Motor neuron (in vitro differentiated cells): ENCODE results near the gene ERVMER34-1. TPM values are rescaled to one million over a fixed set of nuclear protein-coding genes. Genes with fewer than 3 reads are reported as not detected.

Experiments used
- ATAC-seq, 8 experiments: fragments of 200-7000 bp; cut with Tn5 transposase; replicated peaks in 6 of 8; 2 replicates each; pipeline ENCODE4 v1.8.0; 2021; ENCODE audit warnings: mild to moderate bottlenecking in 8 of 8, moderate library complexity in 8 of 8
- H3K27ac ChIP-seq, 2 donors: fragments of 250-450 bp; sonication (Bioruptor Pico); 2 replicates each; pipeline ENCODE4 v1.9.0; 2021; ENCODE audit warnings: antibody characterized with exemption in 2 of 2, mild to moderate bottlenecking in 2 of 2, moderate library complexity in 1 of 2
- H3K4me1 ChIP-seq, 2 donors: fragments of 250-450 bp; sonication (Bioruptor Pico); replicated peaks in 1 of 2; 2 replicates each; pipeline ENCODE4 v1.6.1; 2021; ENCODE audit warnings: antibody characterized with exemption in 2 of 2, mild to moderate bottlenecking in 2 of 2, moderate library complexity in 1 of 2
- H3K4me3 ChIP-seq, 5 donors: fragments of 250-450 bp; sonication (Bioruptor Pico); 2 replicates each; pipeline ENCODE4 v1.9.0; 2021; ENCODE audit warnings: antibody characterized with exemption in 5 of 5, mild to moderate bottlenecking in 5 of 5, moderate library complexity in 4 of 5
- WGBS, 10 experiments: fragments of 450-650 bp; shearing (Covaris generic); methylation state at CpG; one replicate each; pipeline ENCODE4 v1.0.0; 2022; 5-methylcytosine and 5-hydroxymethylcytosine counted together
- in situ Hi-C, 9 experiments: fragments of 400-800 bp; cut with MboI; loops; one replicate each; pipeline ENCODE4 v1.15.0; 2021; ENCODE audit warnings: low sequenced_read_pairs in 9 of 9, low pct_unique_long_range_greater_than_20kb in 2 of 9; ENCODE audit not compliant: unreplicated experiment in 9 of 9
- total RNA-seq, 8 experiments: library from RNA; unstranded; fragments of 300-600 nt; gene quantifications; 2 replicates each; pipeline versions ENCODE4 v1.2.3 to v1.2.4, GENCODE V29; 2022

Gene ERVMER34-1, protein sequence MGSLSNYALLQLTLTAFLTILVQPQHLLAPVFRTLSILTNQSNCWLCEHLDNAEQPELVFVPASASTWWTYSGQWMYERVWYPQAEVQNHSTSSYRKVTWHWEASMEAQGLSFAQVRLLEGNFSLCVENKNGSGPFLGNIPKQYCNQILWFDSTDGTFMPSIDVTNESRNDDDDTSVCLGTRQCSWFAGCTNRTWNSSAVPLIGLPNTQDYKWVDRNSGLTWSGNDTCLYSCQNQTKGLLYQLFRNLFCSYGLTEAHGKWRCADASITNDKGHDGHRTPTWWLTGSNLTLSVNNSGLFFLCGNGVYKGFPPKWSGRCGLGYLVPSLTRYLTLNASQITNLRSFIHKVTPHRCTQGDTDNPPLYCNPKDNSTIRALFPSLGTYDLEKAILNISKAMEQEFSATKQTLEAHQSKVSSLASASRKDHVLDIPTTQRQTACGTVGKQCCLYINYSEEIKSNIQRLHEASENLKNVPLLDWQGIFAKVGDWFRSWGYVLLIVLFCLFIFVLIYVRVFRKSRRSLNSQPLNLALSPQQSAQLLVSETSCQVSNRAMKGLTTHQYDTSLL
- under 1 TPM in 7 of 8 experiments, not detected in 1; 0.05 to 0.66 (median 0.28) TPM for total RNA-seq

DNA sequence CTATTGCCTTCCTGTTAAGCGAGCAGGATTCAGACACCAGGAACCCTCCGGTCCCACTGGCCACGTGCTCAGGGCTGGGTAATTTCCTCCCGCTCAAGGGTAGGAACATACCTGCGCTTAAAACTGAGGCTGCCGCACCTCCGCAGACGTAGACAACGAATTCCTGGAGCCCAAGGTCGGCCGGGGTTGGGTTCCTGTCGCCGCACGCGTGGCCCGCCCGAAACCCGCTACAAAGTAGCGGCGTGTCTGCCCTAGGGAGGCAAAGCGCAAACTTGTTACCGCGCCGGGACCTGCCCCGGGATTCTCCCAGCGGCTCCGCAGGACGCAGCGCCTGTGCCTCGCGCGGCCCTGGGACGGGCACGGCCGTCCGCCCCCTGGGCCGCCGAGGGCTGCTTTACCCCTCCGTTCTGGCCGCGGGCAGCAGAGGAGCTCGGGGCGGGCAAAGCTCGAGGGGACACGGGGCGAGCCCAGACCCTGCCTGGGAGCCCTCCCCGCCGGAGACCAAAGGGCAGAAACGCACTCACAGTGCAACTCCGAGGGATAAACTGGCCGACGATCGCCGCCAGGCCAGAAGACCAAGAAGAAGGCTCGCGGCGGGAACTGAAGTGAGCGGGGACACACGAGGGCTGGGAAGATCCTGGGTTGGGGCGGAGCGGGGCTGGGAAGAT, at the start of gene ERVMER34-1:
ERVMER34-1 (minus strand) TSS at position 607 of the 668 bp plus-strand sequence. CDS start 5,905 bp downstream, outside the sequence.
- in situ Hi-C loops = no loop called here

DNA sequence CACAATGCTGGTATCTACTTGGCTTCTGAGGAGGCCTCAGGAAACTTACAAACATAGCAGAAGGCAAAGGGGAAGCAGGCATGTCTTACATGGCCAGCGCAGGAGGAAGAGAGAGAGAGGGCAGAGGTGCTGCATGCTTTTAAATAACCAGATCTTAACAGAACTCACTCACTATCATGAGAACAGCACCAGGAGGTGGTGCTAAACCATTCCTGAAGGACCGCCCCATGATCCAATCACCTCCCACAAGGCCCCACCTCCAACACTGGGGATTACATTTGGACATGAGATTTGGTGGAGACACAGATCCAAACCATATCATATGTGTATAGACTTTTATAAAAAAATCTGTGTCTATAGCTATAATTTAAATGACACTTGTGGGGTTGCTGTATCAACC, 48.6 kb upstream of the ERVMER34-1 start:
- no peak overlapping the region for H3K4me3 ChIP-seq
- WGBS, 10 experiments = 80 to 100% (median 89%) methylated on average over 1 to 2 of the region's 2 CpGs; no CpG with 5 or more reads in 7 of the 10 experiments
- H3K27ac ChIP-seq = no peak overlapping the region
- no peaks in the 10 kb centered on the region for H3K4me1 ChIP-seq
- peak in 1 of 8 experiments; percentile 36 for ATAC-seq
- in situ Hi-C loops = no loop called here

More for the DNA sequence above, at the start of gene ERVMER34-1:
- Histone ChIP-seq H3K4me1 (no peaks in the 10 kb centered on the region), H3K4me3 (peak within 1 kb of the TSS; percentile 20 to 36 (median 29)), H3K27ac (no peak within 1 kb of the TSS)
- 2 to 80% (median 24%) methylated on average over 1 to 8 of the region's 61 CpGs; no CpG with 5 or more reads in 4 of the 10 experiments for WGBS, 10 experiments
- ATAC-seq = peak; percentile 26 to 89 (median 78)

DNA sequence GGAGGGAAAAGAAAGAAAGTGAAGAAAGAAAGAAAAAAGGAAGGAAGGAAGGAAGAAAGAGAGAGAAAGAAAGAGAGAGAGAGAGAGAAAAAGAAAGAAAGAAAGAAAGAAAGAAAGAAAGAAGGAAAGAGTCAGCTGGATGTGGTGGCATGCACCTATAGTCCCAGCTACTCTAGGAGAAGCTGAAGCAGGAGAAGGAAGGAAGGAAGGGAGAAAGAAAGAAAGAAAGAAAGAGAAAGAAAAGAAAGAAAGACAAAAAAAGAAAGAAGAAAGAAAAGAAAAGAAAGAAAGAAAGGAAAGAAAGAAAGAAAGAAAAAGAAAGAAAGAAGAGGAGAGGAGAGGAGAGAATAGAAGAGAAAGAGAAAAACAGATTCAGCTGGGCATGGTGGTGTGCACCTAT, 44.3 kb upstream of the ERVMER34-1 start:
- Histone ChIP-seq H3K4me1 (no peaks in the 10 kb centered on the region), H3K4me3 (no peak overlapping the region), H3K27ac (no peak overlapping the region)
- ATAC-seq = no peak
- in situ Hi-C loops = no loop called here

DNA sequence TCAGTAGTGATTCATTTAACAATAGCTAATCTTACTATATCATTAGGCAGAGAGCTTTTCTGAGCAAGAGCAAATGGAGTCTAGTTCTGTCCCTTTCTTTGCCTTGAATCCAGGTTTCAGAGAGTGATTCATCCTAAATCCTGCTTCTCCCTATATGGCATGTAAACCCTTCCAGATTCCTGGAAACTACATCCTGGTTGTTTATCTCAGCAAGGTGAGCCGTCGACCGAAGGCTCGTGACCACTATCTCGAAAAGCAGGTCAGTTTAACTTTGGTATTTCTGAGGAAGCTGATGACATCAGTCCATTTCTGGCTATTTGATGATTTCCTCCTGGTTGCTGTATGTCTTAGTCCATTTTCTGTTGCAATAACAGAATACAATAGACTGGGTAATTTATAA, 40.7 kb upstream of the ERVMER34-1 start:
- no peak for ATAC-seq
- Histone ChIP-seq H3K4me3 (no peak overlapping the region), H3K4me1 (no peaks in the 10 kb centered on the region), H3K27ac (no peak overlapping the region)
- WGBS, 10 experiments = 90 to 100% (median 100%) methylated on average over 1 to 5 of the region's 5 CpGs; no CpG with 5 or more reads in 4 of the 10 experiments
- in situ Hi-C loops = no loop called here

DNA sequence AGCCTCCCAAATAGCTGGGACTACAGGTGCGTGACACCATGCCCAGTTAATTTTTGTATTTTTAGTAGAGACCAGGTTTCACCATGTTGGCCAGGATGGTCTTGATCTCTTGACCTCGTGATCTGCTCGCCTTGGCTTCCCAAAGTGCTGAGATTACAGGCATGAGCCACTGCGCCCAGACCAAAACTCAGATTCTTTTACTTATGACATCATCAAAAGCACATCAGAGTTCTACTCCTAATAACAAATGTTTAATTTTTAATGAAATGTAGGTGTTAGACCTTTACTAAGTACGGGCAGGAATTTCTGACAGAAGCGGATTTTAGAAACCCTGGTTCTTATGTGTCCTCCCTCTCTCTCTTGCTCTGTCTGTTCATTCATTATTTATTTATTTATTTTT, 38.5 kb upstream of the ERVMER34-1 start:
- Histone ChIP-seq H3K27ac (no peak overlapping the region), H3K4me3 (no peak overlapping the region), H3K4me1 (no peaks in the 10 kb centered on the region)
- ATAC-seq = no peak
- WGBS, 10 experiments = 77 to 100% (median 98%) methylated on average over 1 to 6 of the region's 6 CpGs; no CpG with 5 or more reads in 3 of the 10 experiments
- in situ Hi-C loops = no loop called here

DNA sequence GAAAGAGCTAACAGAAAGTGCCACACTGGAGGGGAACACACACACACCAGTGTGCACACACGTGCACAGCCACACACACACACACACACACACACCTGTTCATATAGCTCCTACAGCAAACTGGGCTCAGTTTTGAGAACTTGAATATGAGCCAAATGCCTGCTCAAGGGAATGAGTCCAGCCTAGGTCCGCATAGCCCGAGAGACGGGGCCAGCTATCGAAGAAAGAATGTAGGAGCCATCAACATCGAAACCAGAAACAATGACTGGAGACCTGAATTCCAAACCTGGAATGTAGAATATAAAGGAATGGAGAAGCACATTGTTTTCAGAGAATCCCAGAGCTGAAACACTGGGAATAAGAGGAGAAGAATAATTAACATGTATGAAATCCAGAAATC, 37.6 kb upstream of the ERVMER34-1 start:
- WGBS, 10 experiments = 67 to 100% (median 89%) methylated on average over 1 to 5 of the region's 6 CpGs; no CpG with 5 or more reads in 4 of the 10 experiments
- Histone ChIP-seq H3K27ac (no peak overlapping the region), H3K4me1 (no peaks in the 10 kb centered on the region), H3K4me3 (no peak overlapping the region)
- in situ Hi-C loops = no loop called here
- ATAC-seq = no peak

DNA sequence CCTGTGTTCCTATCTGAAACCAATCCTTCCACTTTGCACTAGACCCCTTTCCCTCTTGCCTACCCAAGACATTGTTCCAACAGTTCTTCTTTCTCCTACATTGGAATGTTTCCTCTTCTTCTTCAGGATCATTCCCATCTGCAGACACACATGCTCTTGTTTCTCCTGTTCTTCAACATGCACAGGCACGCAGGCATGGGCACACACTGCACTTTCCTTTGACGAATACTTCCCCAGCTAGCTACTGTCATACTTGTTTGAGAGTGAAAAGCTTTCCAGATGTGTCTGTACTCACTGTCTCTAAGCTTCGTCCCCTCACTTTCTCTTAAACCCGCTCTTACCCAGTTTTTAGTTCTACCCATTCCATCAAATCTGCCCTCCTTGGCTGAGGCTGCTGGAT, 31.8 kb upstream of the ERVMER34-1 start:
- no peak overlapping the region for H3K27ac ChIP-seq
- in situ Hi-C loops = no loop called here
- H3K4me3 ChIP-seq = no peak overlapping the region
- WGBS, 10 experiments = 0 to 93% (median 60%) methylated on average over 1 to 4 of the region's 4 CpGs; no CpG with 5 or more reads in 2 of the 10 experiments
- H3K4me1 ChIP-seq = no peaks in the 10 kb centered on the region
- ATAC-seq = no peak

DNA sequence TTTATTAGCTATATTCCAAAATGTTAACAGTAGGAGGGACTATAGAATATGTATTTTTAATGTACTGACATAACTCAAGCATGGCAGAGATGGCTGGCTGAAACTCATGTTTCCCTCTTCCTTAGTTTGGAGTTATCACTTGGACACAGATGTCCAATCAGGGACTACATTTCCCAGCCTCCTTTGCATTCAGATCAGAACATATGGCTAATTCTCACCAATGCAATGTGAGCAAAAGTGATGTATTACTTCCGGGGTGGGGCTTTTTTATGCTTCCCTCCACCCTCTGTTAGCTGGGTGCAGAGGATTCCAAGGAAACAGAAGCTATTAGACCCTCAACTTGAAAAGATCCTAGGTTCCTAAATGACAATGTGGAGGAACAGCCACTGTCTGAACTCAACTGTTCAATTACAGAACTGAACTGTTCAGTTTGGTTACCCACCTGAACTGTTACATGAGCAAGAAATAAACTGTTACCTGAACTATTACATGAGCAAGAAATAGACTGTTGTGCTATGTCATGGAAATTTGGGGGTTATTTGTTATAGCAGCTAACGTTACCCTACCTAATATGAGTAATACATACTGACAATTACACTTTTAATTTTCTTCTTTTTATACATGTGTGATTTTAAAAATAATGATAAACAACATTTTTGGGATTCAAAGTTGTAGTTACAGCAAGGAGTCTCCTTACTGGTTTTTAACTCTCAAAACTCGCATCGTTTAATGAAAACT, 29.6 kb upstream of the ERVMER34-1 start:
- H3K4me3 ChIP-seq = no peak overlapping the region
- whole genome bisulfite sequencing, 10 experiments = 64 to 100% (median 89%) methylated on average over 1 to 4 of the region's 4 CpGs
- no peak overlapping the region for H3K27ac ChIP-seq
- no peaks in the 10 kb centered on the region for H3K4me1 ChIP-seq
- peak in 2 of 8 experiments; percentile 30 to 69 for ATAC-seq
- in situ Hi-C loops = no loop called here

DNA sequence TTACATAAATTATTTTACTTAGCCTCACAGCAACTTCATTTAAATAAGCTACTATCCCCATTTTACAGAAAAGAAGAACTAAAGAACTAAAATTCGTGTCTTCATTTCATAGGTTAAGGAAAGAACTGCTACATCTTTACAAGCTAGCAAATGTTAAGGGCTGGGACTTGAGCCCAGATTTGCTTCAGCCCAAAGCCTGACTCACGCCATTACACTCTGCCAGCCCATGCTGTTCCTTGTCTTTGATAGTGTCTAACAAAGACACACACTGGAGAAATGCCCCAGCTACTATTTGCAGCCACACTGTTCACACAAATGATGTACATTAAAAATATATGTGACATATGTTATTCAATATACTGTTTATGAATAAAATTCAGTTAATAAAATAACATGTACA, 29.0 kb upstream of the ERVMER34-1 start:
- no peaks in the 10 kb centered on the region for H3K4me1 ChIP-seq
- no peak overlapping the region for H3K27ac ChIP-seq
- WGBS, 10 experiments = 0 to 71% (median 55%) methylated on average over 1 to 2 of the region's 2 CpGs; no CpG with 5 or more reads in 2 of the 10 experiments
- no peak overlapping the region for H3K4me3 ChIP-seq
- ATAC-seq = no peak
- in situ Hi-C loops = no loop called here

DNA sequence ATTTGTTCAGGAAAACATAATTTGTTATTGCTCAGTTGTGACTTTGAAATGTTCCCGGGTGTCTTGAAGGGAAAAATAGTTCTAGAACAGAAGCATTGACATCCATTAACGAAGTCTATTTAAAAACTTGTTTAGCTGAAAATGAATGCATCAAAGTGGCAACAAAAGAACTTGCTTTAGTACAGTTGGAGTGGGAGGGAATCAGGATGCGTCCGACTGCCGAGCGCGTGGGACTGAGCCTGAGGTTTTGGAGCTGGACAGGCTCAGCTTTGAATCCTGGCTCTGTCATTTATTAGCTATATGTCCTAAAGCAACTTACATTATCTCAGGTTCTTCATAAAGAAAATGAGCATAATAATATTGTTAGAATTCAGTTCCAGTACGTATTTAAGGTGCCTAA, 9.0 kb upstream of the ERVMER34-1 start:
- no peak overlapping the region for H3K4me3 ChIP-seq
- no peak for ATAC-seq
- WGBS, 10 experiments = 13 to 90% (median 81%) methylated on average over 1 to 8 of the region's 8 CpGs
- no peaks in the 10 kb centered on the region for H3K4me1 ChIP-seq
- in situ Hi-C loops = no loop called here
- no peak overlapping the region for H3K27ac ChIP-seq

DNA sequence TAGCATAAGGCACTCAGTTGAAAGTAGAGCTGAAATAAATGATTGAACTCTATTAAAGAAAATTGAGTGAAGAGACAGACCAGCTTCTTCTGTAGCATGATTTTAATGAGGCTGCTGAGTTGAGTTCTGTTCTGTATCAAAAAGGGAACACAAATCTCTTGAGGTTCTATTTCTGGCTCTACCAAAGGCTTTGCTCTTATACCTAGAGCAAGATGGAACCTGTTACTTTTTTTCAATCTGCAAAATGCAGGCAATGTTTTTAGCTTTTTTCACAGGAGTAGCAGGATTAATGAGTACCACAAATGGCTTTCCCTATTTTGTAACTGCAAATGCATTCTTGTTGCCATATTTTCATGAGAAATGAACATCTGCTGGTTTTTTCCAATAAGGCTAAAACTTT, 4.2 kb upstream of the ERVMER34-1 start:
- H3K27ac ChIP-seq = no peak overlapping the region
- ATAC-seq = no peak
- H3K4me3 ChIP-seq = no peak overlapping the region
- in situ Hi-C loops = no loop called here
- no peaks in the 10 kb centered on the region for H3K4me1 ChIP-seq

DNA sequence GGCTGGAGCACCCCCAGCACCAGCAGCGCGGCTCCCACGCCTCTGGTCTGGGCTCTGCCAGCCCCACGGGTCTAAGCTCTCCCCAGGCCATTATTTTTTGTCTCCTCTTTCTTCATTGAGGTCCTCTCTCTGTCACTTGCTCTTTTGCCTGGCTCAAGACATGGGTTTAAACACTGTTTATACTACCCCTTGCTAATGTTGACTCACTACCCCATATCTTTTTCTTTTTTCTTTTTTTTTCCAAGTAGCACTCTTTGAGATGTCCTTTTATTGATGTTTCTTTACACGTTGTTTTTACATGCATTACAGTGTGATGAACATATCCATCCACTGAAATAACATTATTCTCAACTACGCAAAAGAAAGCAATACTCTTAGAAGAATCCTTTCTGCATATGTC, 1.7 kb upstream of the ERVMER34-1 start:
- no peak overlapping the region for H3K27ac ChIP-seq
- H3K4me3 ChIP-seq = no peak overlapping the region
- 47 to 100% (median 83%) methylated on average over 2 to 6 of the region's 6 CpGs for WGBS, 10 experiments
- in situ Hi-C loops = no loop called here
- no peak for ATAC-seq
- H3K4me1 ChIP-seq = no peaks in the 10 kb centered on the region

DNA sequence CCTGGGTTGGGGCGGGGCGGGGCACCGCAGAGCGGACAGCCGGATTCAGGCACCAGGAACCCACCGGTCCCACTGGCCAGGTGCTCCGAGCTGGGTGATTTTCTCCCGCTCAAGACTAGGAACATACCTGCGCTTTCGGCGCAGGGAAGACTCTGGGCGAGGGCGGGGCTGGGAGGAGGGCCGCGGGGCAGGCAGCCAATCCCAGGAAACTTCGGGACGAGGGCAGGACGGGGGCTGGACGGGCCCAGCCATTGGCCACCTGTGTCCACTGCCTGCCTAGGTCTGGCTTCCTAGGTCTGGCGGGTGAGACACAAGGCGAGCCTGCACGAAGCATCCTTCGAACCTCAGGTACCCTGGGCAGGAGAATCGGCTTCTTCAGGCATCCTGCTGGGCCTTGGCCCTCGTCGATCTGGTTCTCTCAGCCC, 274 bp upstream of the ERVMER34-1 start:
- in situ Hi-C loops = no loop called here
- 7 to 30% (median 17%) methylated on average over 2 to 8 of the region's 26 CpGs; no CpG with 5 or more reads in 5 of the 10 experiments for WGBS, 10 experiments
- no peaks in the 10 kb centered on the region for H3K4me1 ChIP-seq

More for the DNA sequence above, 274 bp upstream of the ERVMER34-1 start:
- peak overlapping the region; percentile 20 to 36 (median 29) for H3K4me3 ChIP-seq
- ATAC-seq = peak; percentile 10 to 93 (median 80)
- no peak overlapping the region for H3K27ac ChIP-seq
